ENCODE results near the gene FAM3B. TPM values are rescaled to one million over a fixed set of nuclear protein-coding genes. Genes with fewer than 3 reads are reported as not detected.
A peak's percentile ranks its signal among the peaks of the same experiment; 100 is the strongest.

Gene FAM3B
- total RNA-seq, 1 donor, result not detected

GRCh38 chr21:41282412-41282811, 34.2 kb upstream of the FAM3B start:
- H3K4me3 ChIP-seq (ENCODE audit: low read depth, low read length), result no peak overlapping the region
- no peak for DNase-seq (ENCODE audit: low read depth)
- TF ChIP-seq CTCF (IDR thresholded peaks at IDR 0.05; ENCODE audit: insufficient read depth, low read depth, low read length), result no peak

GRCh38 chr21:41283211-41283818, 33.3 kb upstream of the FAM3B start:
- DNase-seq (ENCODE audit: low read depth), result peak; percentile 85
- no peak overlapping the region for H3K4me3 ChIP-seq (ENCODE audit: low read depth, low read length)
- TF ChIP-seq CTCF (IDR thresholded peaks at IDR 0.05; ENCODE audit: insufficient read depth, low read depth, low read length), result peak; percentile 80

GRCh38 chr21:41289431-41289830, 27.2 kb upstream of the FAM3B start:
- DNase-seq (ENCODE audit: low read depth), result no peak
- H3K4me3 ChIP-seq (ENCODE audit: low read depth, low read length), result no peak overlapping the region
- TF ChIP-seq CTCF (IDR thresholded peaks at IDR 0.05; ENCODE audit: insufficient read depth, low read depth, low read length), result no peak

- no peak for DNase-seq (ENCODE audit: low read depth)
- no peak for TF ChIP-seq CTCF (IDR thresholded peaks at IDR 0.05; ENCODE audit: insufficient read depth, low read depth, low read length)
- no peak overlapping the region for H3K4me3 ChIP-seq (ENCODE audit: low read depth, low read length)
Observed at GRCh38 chr21:41290106-41290799, 26.3 kb upstream of the FAM3B start.

- no peak for TF ChIP-seq CTCF (IDR thresholded peaks at IDR 0.05; ENCODE audit: insufficient read depth, low read depth, low read length)
- DNase-seq (ENCODE audit: low read depth), result no peak
- H3K4me3 ChIP-seq (ENCODE audit: low read depth, low read length), result no peak overlapping the region
Observed at GRCh38 chr21:41294548-41295231, 21.9 kb upstream of the FAM3B start.

- TF ChIP-seq CTCF (IDR thresholded peaks at IDR 0.05; ENCODE audit: insufficient read depth, low read depth, low read length), result no peak
Observed at GRCh38 chr21:41295721-41296254, 20.8 kb upstream of the FAM3B start.

More at GRCh38 chr21:41295721-41296254, 20.8 kb upstream of the FAM3B start:
- DNase-seq (ENCODE audit: low read depth), result no peak
- no peak overlapping the region for H3K4me3 ChIP-seq (ENCODE audit: low read depth, low read length)

All from fibroblast of villous mesenchyme (primary cell).